ENCODE results near the gene TMEM238. TPM values are rescaled to one million over a fixed set of nuclear protein-coding genes. Genes with fewer than 3 reads are reported as not detected.

The TMEM238 gene
- total RNA-seq, 1 donor from 2014 or later = 8.9 TPM

GRCh38 chr19:55379174-55379573, 4.9 kb downstream of the TMEM238 start:
- no peak for DNase-seq (ENCODE audit: low spot score)

GRCh38 chr19:55377356-55378131, 6.5 kb downstream of the TMEM238 start:
- no peak for DNase-seq (ENCODE audit: low spot score)

- DNase-seq (ENCODE audit: low spot score) = peak; percentile 41
Observed at GRCh38 chr19:55376241-55376933, 7.7 kb downstream of the TMEM238 start, which contains the start of gene TMEM190. Gene TMEM190, plus strand, starts transcription at chr19:55376826. Its CDS starts 28 bp downstream, at chr19:55376854.

- DNase-seq (ENCODE audit: low spot score) = no peak
Observed at GRCh38 chr19:55373993-55374757, 9.9 kb downstream of the TMEM238 start.

GRCh38 chr19:55373306-55373992, 10.6 kb downstream of the TMEM238 start:
- DNase-seq (ENCODE audit: low spot score) = no peak

- no peak for DNase-seq (ENCODE audit: low spot score)
Observed at GRCh38 chr19:55372316-55373081, 11.6 kb downstream of the TMEM238 start.

- DNase-seq (ENCODE audit: low spot score) = peak; percentile 58
Observed at GRCh38 chr19:55370305-55370988, 13.6 kb downstream of the TMEM238 start, which contains the start of gene IL11. Gene IL11, minus strand, starts transcription at chr19:55370463. Its CDS starts 153 bp downstream, at chr19:55370310.

- DNase-seq (ENCODE audit: low spot score) = peak; percentile 89
Observed at GRCh38 chr19:55369653-55370304, 14.3 kb downstream of the TMEM238 start.

- DNase-seq (ENCODE audit: low spot score) = peak; percentile 86
Observed at GRCh38 chr19:55368701-55369563, 15.2 kb downstream of the TMEM238 start.

GRCh38 chr19:55368106-55368505, 16.0 kb downstream of the TMEM238 start:
- no peak for DNase-seq (ENCODE audit: low spot score)

- DNase-seq (ENCODE audit: low spot score) = no peak
Observed at GRCh38 chr19:55366790-55367189, 17.3 kb downstream of the TMEM238 start.

GRCh38 chr19:55365964-55366363, 18.1 kb downstream of the TMEM238 start:
- DNase-seq (ENCODE audit: low spot score) = no peak

- DNase-seq (ENCODE audit: low spot score) = no peak
Observed at GRCh38 chr19:55365245-55365644, 18.8 kb downstream of the TMEM238 start.

GRCh38 chr19:55362990-55363716, 20.9 kb downstream of the TMEM238 start, which contains the start of gene GARIN5B:
Gene GARIN5B, minus strand, starts transcription at chr19:55363260. Its CDS starts 194 bp downstream, at chr19:55363066.
- no peak for DNase-seq (ENCODE audit: low spot score)

- no peak for DNase-seq (ENCODE audit: low spot score)
Observed at GRCh38 chr19:55362174-55362989, 21.7 kb downstream of the TMEM238 start.

- no peak for DNase-seq (ENCODE audit: low spot score)
Observed at GRCh38 chr19:55360902-55361301, 23.2 kb downstream of the TMEM238 start.
